Stomach (tissue), 4 donors: Measurements from ENCODE around the gene PPP1R1C.

Experiments used
- EP300 ChIP-seq: sonication (generic); formaldehyde crosslinking; IDR thresholded peaks from one replicate; pipeline ENCODE4 v1.6.1; 2017; ENCODE audit warnings: antibody characterized with exemption
- POLR2A ChIP-seq, 4 donors: fragments of 450-650 bp; IDR thresholded peaks; one replicate each; pipeline ENCODE4 v1.6.1; 2016; ENCODE audit warnings: antibody characterized with exemption in 4 of 4, control low read depth in 2 of 4, mild to moderate bottlenecking in 1 of 4, moderate library complexity in 1 of 4
- POLR2AphosphoS5 ChIP-seq, 3 donors: sonication (generic); formaldehyde crosslinking; IDR thresholded peaks; one replicate each; pipeline ENCODE4 v1.6.1; 2016; ENCODE audit warnings: antibody characterized with exemption in 3 of 3
- TF ChIP-seq, protein P1 (sequence below), 7 experiments: fragments of 450-650 bp in 4 of 7; fragments of 200-600 bp in 3 of 7; sonication (generic) in 3 of 7; IDR thresholded peaks; one replicate each; pipeline ENCODE4 v1.5.1; 2016 to 2019; ENCODE audit warnings: antibody characterized with exemption in 7 of 7, control low read depth in 2 of 7, mild to moderate bottlenecking in 1 of 7

DNA sequence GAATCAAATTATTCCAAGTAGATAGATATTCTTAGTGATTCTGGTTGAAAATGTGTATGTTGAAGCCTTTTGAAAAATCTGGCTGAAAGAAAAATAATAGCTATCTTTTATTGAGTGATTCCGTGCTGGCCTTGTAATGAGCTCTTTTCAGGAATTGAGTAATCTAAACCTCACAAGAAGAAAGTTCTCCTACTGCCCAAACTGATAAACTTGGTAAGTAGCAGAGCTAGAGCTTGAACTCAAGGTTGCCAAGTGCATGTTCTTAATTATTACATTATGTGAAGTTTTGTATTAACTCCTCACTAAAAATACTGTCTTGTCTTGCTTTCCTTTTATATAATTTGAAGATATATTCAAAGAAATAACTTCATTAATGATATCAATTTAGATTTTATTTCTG is 1.6 kb upstream of the PPP1R1C start:
- TF ChIP-seq POLR2AphosphoS5 (IDR thresholded peaks at IDR 0.05) (no peak), EP300 (no peak), POLR2A (IDR thresholded peaks at IDR 0.05) (no peak)
- TF ChIP-seq, protein P1, sequence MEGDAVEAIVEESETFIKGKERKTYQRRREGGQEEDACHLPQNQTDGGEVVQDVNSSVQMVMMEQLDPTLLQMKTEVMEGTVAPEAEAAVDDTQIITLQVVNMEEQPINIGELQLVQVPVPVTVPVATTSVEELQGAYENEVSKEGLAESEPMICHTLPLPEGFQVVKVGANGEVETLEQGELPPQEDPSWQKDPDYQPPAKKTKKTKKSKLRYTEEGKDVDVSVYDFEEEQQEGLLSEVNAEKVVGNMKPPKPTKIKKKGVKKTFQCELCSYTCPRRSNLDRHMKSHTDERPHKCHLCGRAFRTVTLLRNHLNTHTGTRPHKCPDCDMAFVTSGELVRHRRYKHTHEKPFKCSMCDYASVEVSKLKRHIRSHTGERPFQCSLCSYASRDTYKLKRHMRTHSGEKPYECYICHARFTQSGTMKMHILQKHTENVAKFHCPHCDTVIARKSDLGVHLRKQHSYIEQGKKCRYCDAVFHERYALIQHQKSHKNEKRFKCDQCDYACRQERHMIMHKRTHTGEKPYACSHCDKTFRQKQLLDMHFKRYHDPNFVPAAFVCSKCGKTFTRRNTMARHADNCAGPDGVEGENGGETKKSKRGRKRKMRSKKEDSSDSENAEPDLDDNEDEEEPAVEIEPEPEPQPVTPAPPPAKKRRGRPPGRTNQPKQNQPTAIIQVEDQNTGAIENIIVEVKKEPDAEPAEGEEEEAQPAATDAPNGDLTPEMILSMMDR (IDR thresholded peaks at IDR 0.05) = no peak
